ENCODE data around the gene YAE1.

Gene YAE1, protein sequence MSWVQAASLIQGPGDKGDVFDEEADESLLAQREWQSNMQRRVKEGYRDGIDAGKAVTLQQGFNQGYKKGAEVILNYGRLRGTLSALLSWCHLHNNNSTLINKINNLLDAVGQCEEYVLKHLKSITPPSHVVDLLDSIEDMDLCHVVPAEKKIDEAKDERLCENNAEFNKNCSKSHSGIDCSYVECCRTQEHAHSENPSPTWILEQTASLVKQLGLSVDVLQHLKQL

GRCh38 chr7:39566023-39566921 is at the start of gene YAE1:
YAE1 (plus strand) TSS chr7:39566404; CDS start chr7:39566419, 15 bp downstream.
- H3K4me3 ChIP-seq (ENCODE audit: low read depth, low read length) = peak within 1 kb of the TSS; percentile 94
- peak within 1 kb of the TSS; percentile 74 for H3K27ac ChIP-seq (ENCODE audit: low read depth, low read length)
- H3K9ac ChIP-seq (ENCODE audit: low read length) = peak within 1 kb of the TSS; percentile 96
- H3K36me3 ChIP-seq (ENCODE audit: control insufficient read depth, insufficient read depth, low read length) = peaks cover 13% of the 10 kb centered on the region
- H3K4me1 ChIP-seq (ENCODE audit: control insufficient read depth, insufficient read depth, low read length) = peaks cover 6% of the 10 kb centered on the region
- no peaks in the 10 kb centered on the region for H3K9me3 ChIP-seq (ENCODE audit: control insufficient read depth, insufficient read depth, low read depth, low read length)
- no peaks in the 10 kb centered on the region for H3K27me3 ChIP-seq (ENCODE audit: control insufficient read depth, insufficient read depth, low read length)

GRCh38 chr7:39516498-39516897 is 49.7 kb upstream of the YAE1 start:
- Histone ChIP-seq H3K27ac (ENCODE audit: low read depth, low read length) (no peak overlapping the region), H3K27me3 (ENCODE audit: control insufficient read depth, insufficient read depth, low read length) (no peaks in the 10 kb centered on the region), H3K9ac (ENCODE audit: low read length) (no peak overlapping the region), H3K9me3 (ENCODE audit: control insufficient read depth, insufficient read depth, low read depth, low read length) (no peaks in the 10 kb centered on the region), H3K4me1 (ENCODE audit: control insufficient read depth, insufficient read depth, low read length) (peaks cover 5% of the 10 kb centered on the region; the same call in 1 of the 2 replicates), H3K4me3 (ENCODE audit: low read depth, low read length) (no peak overlapping the region), H3K36me3 (ENCODE audit: control insufficient read depth, insufficient read depth, low read length) (no peaks in the 10 kb centered on the region)

- H3K27ac ChIP-seq (ENCODE audit: low read depth, low read length) = no peak overlapping the region
- no peaks in the 10 kb centered on the region for H3K27me3 ChIP-seq (ENCODE audit: control insufficient read depth, insufficient read depth, low read length)
- no peak overlapping the region for H3K4me3 ChIP-seq (ENCODE audit: low read depth, low read length)
- H3K9ac ChIP-seq (ENCODE audit: low read length) = no peak overlapping the region
- peaks cover 5% of the 10 kb centered on the region; the same call in 1 of the 2 replicates for H3K4me1 ChIP-seq (ENCODE audit: control insufficient read depth, insufficient read depth, low read length)
- H3K9me3 ChIP-seq (ENCODE audit: control insufficient read depth, insufficient read depth, low read depth, low read length) = no peaks in the 10 kb centered on the region
- H3K36me3 ChIP-seq (ENCODE audit: control insufficient read depth, insufficient read depth, low read length) = no peaks in the 10 kb centered on the region
Measured at GRCh38 chr7:39517240-39517639, 49.0 kb upstream of the YAE1 start.

- H3K27me3 ChIP-seq (ENCODE audit: control insufficient read depth, insufficient read depth, low read length) = no peaks in the 10 kb centered on the region
- H3K27ac ChIP-seq (ENCODE audit: low read depth, low read length) = no peak overlapping the region
- H3K9me3 ChIP-seq (ENCODE audit: control insufficient read depth, insufficient read depth, low read depth, low read length) = no peaks in the 10 kb centered on the region
- no peaks in the 10 kb centered on the region for H3K36me3 ChIP-seq (ENCODE audit: control insufficient read depth, insufficient read depth, low read length)
- H3K4me1 ChIP-seq (ENCODE audit: control insufficient read depth, insufficient read depth, low read length) = no peaks in the 10 kb centered on the region
- no peak overlapping the region for H3K9ac ChIP-seq (ENCODE audit: low read length)
- H3K4me3 ChIP-seq (ENCODE audit: low read depth, low read length) = no peak overlapping the region
Measured at GRCh38 chr7:39525926-39526325, 40.3 kb upstream of the YAE1 start.

- H3K9ac ChIP-seq (ENCODE audit: low read length) = no peak overlapping the region
- H3K4me1 ChIP-seq (ENCODE audit: control insufficient read depth, insufficient read depth, low read length) = no peaks in the 10 kb centered on the region
- H3K36me3 ChIP-seq (ENCODE audit: control insufficient read depth, insufficient read depth, low read length) = no peaks in the 10 kb centered on the region
- no peak overlapping the region for H3K27ac ChIP-seq (ENCODE audit: low read depth, low read length)
- no peak overlapping the region for H3K4me3 ChIP-seq (ENCODE audit: low read depth, low read length)
- H3K9me3 ChIP-seq (ENCODE audit: control insufficient read depth, insufficient read depth, low read depth, low read length) = no peaks in the 10 kb centered on the region
- no peaks in the 10 kb centered on the region for H3K27me3 ChIP-seq (ENCODE audit: control insufficient read depth, insufficient read depth, low read length)
Measured at GRCh38 chr7:39526666-39527065, 39.5 kb upstream of the YAE1 start.

DNA sequence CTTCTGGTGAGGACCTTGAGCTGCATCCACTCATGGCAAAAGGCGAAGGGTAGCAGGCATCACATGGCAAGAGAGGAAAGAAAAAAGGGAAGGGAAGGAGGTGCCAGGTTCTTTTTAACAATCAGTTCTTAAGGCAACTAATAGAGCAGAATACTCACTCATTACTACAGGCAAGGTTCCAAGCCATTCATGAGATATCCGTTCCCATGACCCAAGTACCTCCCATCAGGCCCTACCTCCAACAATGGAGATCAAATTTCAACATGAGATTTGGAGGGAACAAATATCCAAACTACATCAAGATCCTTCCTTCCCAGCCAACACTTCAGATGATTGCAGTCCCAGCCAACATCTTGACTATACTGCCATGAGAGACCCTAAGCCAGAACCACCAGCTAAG is 38.9 kb upstream of the YAE1 start:
- Histone ChIP-seq H3K4me3 (ENCODE audit: low read depth, low read length) (no peak overlapping the region), H3K27ac (ENCODE audit: low read depth, low read length) (no peak overlapping the region), H3K9ac (ENCODE audit: low read length) (no peak overlapping the region), H3K9me3 (ENCODE audit: control insufficient read depth, insufficient read depth, low read depth, low read length) (no peaks in the 10 kb centered on the region), H3K36me3 (ENCODE audit: control insufficient read depth, insufficient read depth, low read length) (no peaks in the 10 kb centered on the region), H3K4me1 (ENCODE audit: control insufficient read depth, insufficient read depth, low read length) (no peaks in the 10 kb centered on the region), H3K27me3 (ENCODE audit: control insufficient read depth, insufficient read depth, low read length) (no peaks in the 10 kb centered on the region)

DNA sequence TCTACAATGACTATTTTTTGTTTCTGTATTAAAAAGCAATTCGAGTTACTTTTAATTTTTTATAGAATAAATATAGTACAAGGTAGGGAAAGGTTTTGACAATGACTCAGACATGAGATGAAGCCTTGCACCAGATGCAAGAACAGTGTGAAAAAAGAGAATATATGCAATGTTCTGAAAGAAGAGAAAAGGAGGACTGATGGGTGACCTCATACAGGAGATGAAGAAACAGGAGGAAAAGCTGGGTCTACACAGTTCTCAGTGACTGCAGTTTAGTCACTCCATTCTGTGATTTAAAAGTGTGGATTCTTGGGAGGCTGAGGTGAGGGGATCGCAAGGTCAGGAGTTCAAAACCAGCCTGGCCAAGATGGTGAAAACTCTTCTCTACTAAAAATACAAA is 38.3 kb upstream of the YAE1 start:
- H3K36me3 ChIP-seq (ENCODE audit: control insufficient read depth, insufficient read depth, low read length) = no peaks in the 10 kb centered on the region
- no peak overlapping the region for H3K27ac ChIP-seq (ENCODE audit: low read depth, low read length)
- H3K4me1 ChIP-seq (ENCODE audit: control insufficient read depth, insufficient read depth, low read length) = no peaks in the 10 kb centered on the region
- no peak overlapping the region for H3K9ac ChIP-seq (ENCODE audit: low read length)
- no peaks in the 10 kb centered on the region for H3K9me3 ChIP-seq (ENCODE audit: control insufficient read depth, insufficient read depth, low read depth, low read length)
- H3K27me3 ChIP-seq (ENCODE audit: control insufficient read depth, insufficient read depth, low read length) = no peaks in the 10 kb centered on the region
- H3K4me3 ChIP-seq (ENCODE audit: low read depth, low read length) = no peak overlapping the region

- H3K4me1 ChIP-seq (ENCODE audit: control insufficient read depth, insufficient read depth, low read length) = no peaks in the 10 kb centered on the region
- H3K27me3 ChIP-seq (ENCODE audit: control insufficient read depth, insufficient read depth, low read length) = no peaks in the 10 kb centered on the region
- no peak overlapping the region for H3K27ac ChIP-seq (ENCODE audit: low read depth, low read length)
- H3K9ac ChIP-seq (ENCODE audit: low read length) = no peak overlapping the region
- no peaks in the 10 kb centered on the region for H3K36me3 ChIP-seq (ENCODE audit: control insufficient read depth, insufficient read depth, low read length)
- no peak overlapping the region for H3K4me3 ChIP-seq (ENCODE audit: low read depth, low read length)
- no peaks in the 10 kb centered on the region for H3K9me3 ChIP-seq (ENCODE audit: control insufficient read depth, insufficient read depth, low read depth, low read length)
Measured at GRCh38 chr7:39528849-39529248, 37.4 kb upstream of the YAE1 start.

GRCh38 chr7:39529582-39529981 is 36.6 kb upstream of the YAE1 start:
- Histone ChIP-seq H3K9me3 (ENCODE audit: control insufficient read depth, insufficient read depth, low read depth, low read length) (no peaks in the 10 kb centered on the region), H3K27ac (ENCODE audit: low read depth, low read length) (no peak overlapping the region), H3K36me3 (ENCODE audit: control insufficient read depth, insufficient read depth, low read length) (no peaks in the 10 kb centered on the region), H3K9ac (ENCODE audit: low read length) (no peak overlapping the region), H3K4me3 (ENCODE audit: low read depth, low read length) (no peak overlapping the region), H3K27me3 (ENCODE audit: control insufficient read depth, insufficient read depth, low read length) (no peaks in the 10 kb centered on the region), H3K4me1 (ENCODE audit: control insufficient read depth, insufficient read depth, low read length) (no peaks in the 10 kb centered on the region)

GRCh38 chr7:39530971-39531370 is 35.2 kb upstream of the YAE1 start:
- no peak overlapping the region for H3K27ac ChIP-seq (ENCODE audit: low read depth, low read length)
- no peak overlapping the region for H3K4me3 ChIP-seq (ENCODE audit: low read depth, low read length)
- H3K4me1 ChIP-seq (ENCODE audit: control insufficient read depth, insufficient read depth, low read length) = no peaks in the 10 kb centered on the region
- H3K9me3 ChIP-seq (ENCODE audit: control insufficient read depth, insufficient read depth, low read depth, low read length) = no peaks in the 10 kb centered on the region
- H3K9ac ChIP-seq (ENCODE audit: low read length) = no peak overlapping the region
- H3K36me3 ChIP-seq (ENCODE audit: control insufficient read depth, insufficient read depth, low read length) = no peaks in the 10 kb centered on the region
- no peaks in the 10 kb centered on the region for H3K27me3 ChIP-seq (ENCODE audit: control insufficient read depth, insufficient read depth, low read length)

GRCh38 chr7:39531818-39532217 is 34.4 kb upstream of the YAE1 start:
- Histone ChIP-seq H3K4me3 (ENCODE audit: low read depth, low read length) (no peak overlapping the region), H3K27ac (ENCODE audit: low read depth, low read length) (no peak overlapping the region), H3K36me3 (ENCODE audit: control insufficient read depth, insufficient read depth, low read length) (no peaks in the 10 kb centered on the region), H3K9me3 (ENCODE audit: control insufficient read depth, insufficient read depth, low read depth, low read length) (no peaks in the 10 kb centered on the region), H3K9ac (ENCODE audit: low read length) (no peak overlapping the region), H3K4me1 (ENCODE audit: control insufficient read depth, insufficient read depth, low read length) (0 out of 2 replicates have a peak, but pooled peaks cover 3% of the 10 kb centered on the region), H3K27me3 (ENCODE audit: control insufficient read depth, insufficient read depth, low read length) (no peaks in the 10 kb centered on the region)

Measured in HUES6 (cell line).